ENCODE data around the gene GIT2. TPM values are rescaled to one million over a fixed set of nuclear protein-coding genes. Genes with fewer than 3 reads are reported as not detected.

The GIT2 gene
- total and polyA plus RNA-seq, 12 donors, result 24.3 to 80.9 (median 56.0) TPM

DNA sequence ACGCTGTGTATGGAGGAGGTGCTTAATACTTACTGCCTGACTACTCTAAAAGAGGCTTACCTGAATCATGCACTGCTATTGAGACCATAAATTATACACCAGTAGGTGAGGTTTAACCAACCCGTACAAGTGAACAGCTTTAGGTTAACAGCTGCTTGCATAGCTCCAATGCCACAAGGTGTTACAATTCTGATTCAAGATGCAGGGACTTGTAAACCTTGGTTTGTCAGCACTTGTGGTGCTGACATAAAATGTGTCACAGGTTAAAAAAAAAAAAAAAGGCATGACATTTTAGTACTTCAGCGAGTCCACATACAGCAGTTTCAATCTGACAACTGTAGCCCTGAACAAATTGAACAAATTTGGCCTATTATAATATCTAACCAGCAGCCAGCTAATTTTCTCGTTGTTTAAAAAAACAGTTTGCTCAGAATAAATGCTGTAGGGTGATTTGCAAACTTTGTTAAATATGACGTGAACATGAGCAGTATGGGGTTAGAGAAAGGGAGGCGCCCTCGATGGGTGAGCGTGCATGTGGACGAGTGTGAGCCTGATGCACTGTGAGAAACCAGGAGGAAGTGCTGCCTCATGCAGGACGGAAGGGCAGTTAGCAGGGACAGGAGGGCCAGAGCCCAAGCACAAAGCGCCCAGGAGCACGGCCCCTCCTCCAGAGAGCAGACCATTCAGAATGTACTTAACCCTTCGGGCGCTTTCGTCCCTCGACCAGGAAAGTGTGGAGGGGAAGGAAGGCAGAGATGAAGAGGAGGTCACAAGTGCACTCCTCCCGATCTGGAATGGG is 51.4 kb downstream of the GIT2 start:
- intact Hi-C loops (cut with DNase I), result no loop called here
- TF ChIP-seq, protein P1, sequence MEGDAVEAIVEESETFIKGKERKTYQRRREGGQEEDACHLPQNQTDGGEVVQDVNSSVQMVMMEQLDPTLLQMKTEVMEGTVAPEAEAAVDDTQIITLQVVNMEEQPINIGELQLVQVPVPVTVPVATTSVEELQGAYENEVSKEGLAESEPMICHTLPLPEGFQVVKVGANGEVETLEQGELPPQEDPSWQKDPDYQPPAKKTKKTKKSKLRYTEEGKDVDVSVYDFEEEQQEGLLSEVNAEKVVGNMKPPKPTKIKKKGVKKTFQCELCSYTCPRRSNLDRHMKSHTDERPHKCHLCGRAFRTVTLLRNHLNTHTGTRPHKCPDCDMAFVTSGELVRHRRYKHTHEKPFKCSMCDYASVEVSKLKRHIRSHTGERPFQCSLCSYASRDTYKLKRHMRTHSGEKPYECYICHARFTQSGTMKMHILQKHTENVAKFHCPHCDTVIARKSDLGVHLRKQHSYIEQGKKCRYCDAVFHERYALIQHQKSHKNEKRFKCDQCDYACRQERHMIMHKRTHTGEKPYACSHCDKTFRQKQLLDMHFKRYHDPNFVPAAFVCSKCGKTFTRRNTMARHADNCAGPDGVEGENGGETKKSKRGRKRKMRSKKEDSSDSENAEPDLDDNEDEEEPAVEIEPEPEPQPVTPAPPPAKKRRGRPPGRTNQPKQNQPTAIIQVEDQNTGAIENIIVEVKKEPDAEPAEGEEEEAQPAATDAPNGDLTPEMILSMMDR (IDR thresholded peaks at IDR 0.05), result no peak
- no peak for TF ChIP-seq POLR2A (IDR thresholded peaks at IDR 0.05)
- DNase-seq, result peak in 2 of 7 donors; percentile 19 to 68
- WGBS, 4 donors, result 60 to 71% (median 66%) methylated on average over 17 of the region's 17 CpGs
- Histone ChIP-seq H3K27ac (no peak overlapping the region), H3K36me3 (replicated peaks in 1 of 2) (peaks cover 0 to 33% of the 10 kb centered on the region in 2 donors), H3K4me1 (replicated peaks in 1 of 2) (peaks cover 13 to 40% of the 10 kb centered on the region in 2 donors), H3K4me3 (no peak overlapping the region), H3K27me3 (no peaks in the 10 kb centered on the region), H3K9me3 (replicated peaks in 1 of 3) (no peaks in the 10 kb centered on the region)

GRCh38 chr12:109943811-109944210 is 52.4 kb downstream of the GIT2 start:
- intact Hi-C loops (cut with DNase I), result no loop called here
- Histone ChIP-seq H3K9me3 (replicated peaks in 1 of 3) (no peaks in the 10 kb centered on the region), H3K4me3 (no peak overlapping the region), H3K4me1 (replicated peaks in 1 of 2) (peaks cover 9 to 31% of the 10 kb centered on the region in 2 donors), H3K36me3 (replicated peaks in 1 of 2) (peaks cover 0 to 34% of the 10 kb centered on the region in 2 donors), H3K27me3 (no peaks in the 10 kb centered on the region), H3K27ac (no peak overlapping the region)
- WGBS, 4 donors, result 88 to 93% (median 91%) methylated on average over 6 to 7 of the region's 7 CpGs
- no peak for TF ChIP-seq POLR2A (IDR thresholded peaks at IDR 0.05)
- TF ChIP-seq, protein P1 (IDR thresholded peaks at IDR 0.05), result no peak
- DNase-seq, result peak in 1 of 7 donors; percentile 45

GRCh38 chr12:109940339-109940923 is 55.7 kb downstream of the GIT2 start:
- no peak overlapping the region for H3K27ac ChIP-seq
- intact Hi-C loops (cut with DNase I), result no loop called here
- H3K27me3 ChIP-seq, result no peaks in the 10 kb centered on the region
- H3K4me1 ChIP-seq (replicated peaks in 1 of 2), result no peaks in the 10 kb centered on the region
- TF ChIP-seq, protein P1 (IDR thresholded peaks at IDR 0.05), result no peak
- no peak for TF ChIP-seq POLR2A (IDR thresholded peaks at IDR 0.05)
- 94 to 98% (median 97%) methylated on average over 6 of the region's 6 CpGs for WGBS, 4 donors
- DNase-seq, result no peak
- peaks cover 0 to 38% of the 10 kb centered on the region in 2 donors for H3K36me3 ChIP-seq (replicated peaks in 1 of 2)
- H3K4me3 ChIP-seq, result no peak overlapping the region
- H3K9me3 ChIP-seq (replicated peaks in 1 of 3), result no peaks in the 10 kb centered on the region

DNA sequence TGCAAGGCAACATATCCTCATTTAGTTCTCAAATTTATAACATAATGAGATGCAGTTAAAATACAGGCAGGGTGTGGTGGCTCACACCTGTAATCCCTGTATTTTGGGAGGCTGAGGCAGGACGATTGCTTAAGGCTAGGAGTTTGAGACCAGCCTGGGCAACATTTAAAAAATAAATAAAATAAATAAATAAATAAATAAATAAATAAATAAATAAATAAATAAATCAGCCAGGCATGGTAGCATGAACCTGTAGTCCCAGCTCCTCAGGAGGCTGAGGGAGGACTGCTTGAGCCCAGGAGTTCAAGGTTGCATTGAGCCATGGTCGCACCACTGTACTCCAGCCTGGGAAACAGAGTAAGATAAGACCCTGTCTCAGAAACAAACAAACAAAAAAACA is 56.7 kb downstream of the GIT2 start:
- H3K9me3 ChIP-seq (replicated peaks in 1 of 3), result no peaks in the 10 kb centered on the region
- TF ChIP-seq, protein P1 (IDR thresholded peaks at IDR 0.05), result no peak
- TF ChIP-seq POLR2A (IDR thresholded peaks at IDR 0.05), result no peak
- peaks cover 0 to 43% of the 10 kb centered on the region in 2 donors for H3K36me3 ChIP-seq (replicated peaks in 1 of 2)
- H3K27ac ChIP-seq, result no peak overlapping the region
- intact Hi-C loops (cut with DNase I), result no loop called here
- H3K4me3 ChIP-seq, result no peak overlapping the region
- 81 to 86% (median 84%) methylated on average over 2 of the region's 2 CpGs for WGBS, 4 donors
- no peaks in the 10 kb centered on the region for H3K4me1 ChIP-seq (replicated peaks in 1 of 2)
- peak in 1 of 7 donors; percentile 25 for DNase-seq
- no peaks in the 10 kb centered on the region for H3K27me3 ChIP-seq

Measured in adrenal gland (tissue), 12 donors.